CD8-positive, alpha-beta memory T cell (primary cell): Measurements from ENCODE around the gene SNRPF. TPM values are rescaled to one million over a fixed set of nuclear protein-coding genes. Genes with fewer than 3 reads are reported as not detected.
A peak's percentile ranks its signal among the peaks of the same experiment; 100 is the strongest.

Experiments used
- CTCF ChIA-PET: fragments of 350-600 bp; sonication (Branson Sonifier 250); formaldehyde crosslinking; loops from one replicate; lab custom pipeline; 2021; ENCODE audit warnings: antibody characterized with exemption; lab: Charles Lee
- POLR2A ChIA-PET: fragments of 350-600 bp; sonication (Branson Sonifier 250); formaldehyde crosslinking; loops from one replicate; lab custom pipeline; 2021; ENCODE audit warnings: antibody characterized with exemption; lab: Charles Lee
- DNase-seq, 5 donors: peaks; one replicate each; pipeline versions ENCODE4 v3.0.0 to v3.0.0-alpha.2; 2020 to 2022; ENCODE audit warnings: mixed read lengths in 1 of 5
- H3K27ac ChIP-seq: one replicate; pipeline ENCODE4 v1.7.0; 2013; ENCODE audit warnings: low read depth, mild to moderate bottlenecking, low read length, moderate library complexity
- H3K27me3 ChIP-seq: 2 replicates; pipeline ENCODE4 v1.7.0; 2013; ENCODE audit warnings: low read length, mild to moderate bottlenecking; ENCODE audit not compliant: insufficient read depth, poor library complexity, severe bottlenecking
- H3K36me3 ChIP-seq: 2 replicates; pipeline ENCODE4 v1.7.0; 2013; ENCODE audit warnings: mild to moderate bottlenecking, low read length, moderate library complexity; ENCODE audit not compliant: insufficient read depth
- H3K4me1 ChIP-seq: 2 replicates; pipeline ENCODE4 v1.7.0; 2013; ENCODE audit warnings: mild to moderate bottlenecking, low read length, moderate library complexity; ENCODE audit not compliant: insufficient read depth
- H3K4me3 ChIP-seq: 2 replicates; pipeline ENCODE4 v1.7.0; 2013; ENCODE audit warnings: mild to moderate bottlenecking, low read length
- H3K9me3 ChIP-seq: 2 replicates; pipeline ENCODE4 v1.7.0; 2013; ENCODE audit warnings: mild to moderate bottlenecking, low read length
- H3K27ac Mint-ChIP-seq, 8 donors: one replicate each; pipeline ENCODE4 v1.8.0; 2020 to 2021; ENCODE audit warnings: mixed read lengths in 8 of 8, mild to moderate bottlenecking in 6 of 8, inconsistent platforms in 3 of 8, moderate library complexity in 3 of 8
- H3K27me3 Mint-ChIP-seq, 2 donors: one replicate each; pipeline ENCODE4 v1.8.0; 2020 to 2021; ENCODE audit warnings: mixed read lengths in 2 of 2, mild to moderate bottlenecking in 1 of 2, moderate library complexity in 1 of 2
- H3K36me3 Mint-ChIP-seq, 3 donors: one replicate each; pipeline ENCODE4 v1.8.0; 2020 to 2021; ENCODE audit warnings: mixed read lengths in 3 of 3, inconsistent platforms in 1 of 3, mild to moderate bottlenecking in 1 of 3
- H3K4me1 Mint-ChIP-seq, 3 donors: one replicate each; pipeline ENCODE4 v1.8.0; 2020 to 2021; ENCODE audit warnings: mixed read lengths in 3 of 3, inconsistent platforms in 1 of 3, mild to moderate bottlenecking in 1 of 3
- H3K4me3 Mint-ChIP-seq, 7 donors: one replicate each; pipeline ENCODE4 v1.8.0; 2020 to 2021; ENCODE audit warnings: mixed read lengths in 7 of 7, mild to moderate bottlenecking in 6 of 7, moderate library complexity in 4 of 7, inconsistent platforms in 2 of 7
- H3K9me3 Mint-ChIP-seq, 5 donors: one replicate each; pipeline ENCODE4 v1.8.0; 2020 to 2022; ENCODE audit warnings: mixed read lengths in 5 of 5, mild to moderate bottlenecking in 3 of 5, moderate library complexity in 2 of 5, inconsistent platforms in 1 of 5
- polyA plus RNA-seq: library from polyadenylated mRNA; unstranded; fragments of 300-500 nt; fragmentation: Illumina TruSeq; gene quantifications from one replicate; pipeline ENCODE4 v1.2.3, GENCODE V29; 2021
- total RNA-seq, 2 experiments: library from RNA; stranded (reverse); gene quantifications; one replicate each; pipeline ENCODE4 v1.2.3, GENCODE V29; 2021

The SNRPF gene
- total and polyA plus RNA-seq, 3 experiments from 2014 or later, result 45.4 to 51.0 (median 49.2) TPM

DNA sequence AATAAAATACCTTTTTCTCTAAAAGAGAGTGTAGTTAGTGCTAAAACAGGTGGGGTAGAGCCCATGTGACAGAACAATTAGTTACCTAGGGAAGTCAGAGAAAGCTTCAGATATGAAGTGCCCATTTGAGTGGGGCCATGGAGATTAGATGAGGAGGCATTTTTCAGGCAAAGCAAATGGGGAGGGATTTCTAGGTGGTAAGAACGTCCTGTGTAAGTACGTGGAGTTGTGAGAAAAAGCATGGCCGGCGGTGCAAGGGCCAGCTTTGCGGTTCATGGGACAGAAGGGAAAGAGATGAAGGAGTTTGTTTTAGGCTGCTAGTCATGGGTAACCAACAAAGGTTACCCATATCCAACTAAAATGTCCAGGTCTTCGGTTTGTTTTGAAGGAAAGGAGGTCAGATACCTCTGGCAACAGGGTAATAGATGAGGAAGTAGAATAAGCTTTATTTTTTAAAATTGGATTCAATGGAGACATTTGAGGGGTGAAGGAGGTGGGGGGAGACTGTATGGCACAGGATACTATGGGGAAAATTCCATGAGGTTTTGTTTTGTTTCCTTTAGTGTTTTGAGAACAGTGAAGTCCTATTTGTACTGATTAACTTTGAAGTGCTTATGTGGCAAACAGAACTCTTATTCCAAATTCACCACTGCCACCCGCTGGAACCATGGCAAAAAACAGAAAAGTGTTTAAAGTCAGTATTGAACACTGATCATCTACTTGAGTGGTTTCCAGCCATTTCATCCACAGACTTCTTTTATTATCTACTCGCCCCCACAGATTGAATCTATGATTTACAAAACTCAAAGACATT is 10.0 kb upstream of the SNRPF start:
- no peaks in the 10 kb centered on the region for H3K4me1 ChIP-seq
- CTCF ChIA-PET, result no interaction called here
- H3K36me3 Mint-ChIP-seq, result no peaks in the 10 kb centered on the region

DNA sequence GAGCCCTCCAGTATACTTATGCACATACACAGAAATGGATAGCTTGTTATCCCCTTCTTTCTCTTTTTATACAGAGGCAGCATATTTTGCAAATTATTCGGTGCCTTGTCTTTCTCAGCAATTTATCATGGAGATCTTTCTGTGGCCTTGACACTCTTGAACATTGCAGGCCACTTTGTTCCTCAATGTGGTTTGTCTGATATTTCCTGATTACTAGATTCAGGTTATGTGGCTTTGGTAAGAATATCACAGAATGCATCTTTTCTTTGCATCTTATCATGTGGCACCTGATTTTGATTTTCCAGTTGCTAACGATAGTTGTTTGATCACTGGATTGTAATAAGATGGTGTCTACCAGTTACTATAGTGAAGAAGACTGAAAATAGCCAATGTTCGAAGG is 7.1 kb upstream of the SNRPF start:
- Mint-ChIP-seq H3K9me3 (no peaks in the 10 kb centered on the region), H3K4me1 (peaks cover 10 to 31% (median 13%) of the 10 kb centered on the region in 3 donors), H3K4me3 (peak overlapping the region in 3 of 7 donors; percentile 1 to 52 (median 29)), H3K36me3 (no peaks in the 10 kb centered on the region), H3K27me3 (peaks cover 0 to 4% of the 10 kb centered on the region in 2 donors), H3K27ac (peak overlapping the region in 7 of 8 donors; percentile 1 to 88 (median 15))
- POLR2A ChIA-PET, result no interaction called here
- Histone ChIP-seq H3K27me3 (no peaks in the 10 kb centered on the region), H3K27ac (no peak overlapping the region), H3K4me1 (no peaks in the 10 kb centered on the region), H3K9me3 (no peaks in the 10 kb centered on the region), H3K4me3 (no peak overlapping the region), H3K36me3 (no peaks in the 10 kb centered on the region)
- CTCF ChIA-PET, result no interaction called here
- DNase-seq, result peak in 1 of 5 donors; percentile 13

More for the DNA sequence above, 10.0 kb upstream of the SNRPF start:
- H3K4me3 Mint-ChIP-seq, result no peak overlapping the region
- POLR2A ChIA-PET, result no interaction called here
- H3K4me1 Mint-ChIP-seq, result peaks cover 10 to 25% (median 13%) of the 10 kb centered on the region in 3 donors
- Histone ChIP-seq H3K9me3 (no peaks in the 10 kb centered on the region), H3K27ac (no peak overlapping the region), H3K36me3 (no peaks in the 10 kb centered on the region), H3K27me3 (no peaks in the 10 kb centered on the region), H3K4me3 (no peak overlapping the region)
- H3K27me3 Mint-ChIP-seq, result peaks cover 10 to 14% of the 10 kb centered on the region in 2 donors
- H3K9me3 Mint-ChIP-seq, result no peaks in the 10 kb centered on the region
- H3K27ac Mint-ChIP-seq, result no peak overlapping the region
- DNase-seq, result no peak

DNA sequence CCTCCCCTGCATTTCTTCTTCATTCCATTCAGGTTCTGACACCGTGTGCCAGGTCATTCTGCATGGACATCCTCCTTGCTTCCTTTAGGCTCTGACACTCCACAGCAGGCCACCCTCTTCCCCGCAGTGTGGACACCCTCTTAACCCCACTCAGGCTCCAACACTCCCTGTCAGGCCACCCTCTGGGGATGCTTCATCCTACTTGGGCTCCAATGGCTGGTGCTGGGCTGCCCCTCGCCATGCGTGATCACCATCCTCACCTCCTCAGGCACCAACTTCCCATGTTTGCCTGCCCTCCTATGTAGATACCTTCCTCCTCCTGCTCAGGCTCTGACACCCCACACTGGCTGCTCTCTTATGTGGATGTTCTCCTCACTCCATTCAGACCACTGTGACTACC is 6.6 kb upstream of the SNRPF start:
- Histone ChIP-seq H3K9me3 (no peaks in the 10 kb centered on the region), H3K4me1 (no peaks in the 10 kb centered on the region), H3K27ac (no peak overlapping the region), H3K27me3 (no peaks in the 10 kb centered on the region), H3K4me3 (no peak overlapping the region), H3K36me3 (no peaks in the 10 kb centered on the region)
- H3K4me1 Mint-ChIP-seq, result peaks cover 10 to 31% (median 13%) of the 10 kb centered on the region in 3 donors
- H3K36me3 Mint-ChIP-seq, result no peaks in the 10 kb centered on the region
- H3K27me3 Mint-ChIP-seq, result peaks cover 0 to 4% of the 10 kb centered on the region in 2 donors
- ChIA-PET CTCF (no interaction called here), POLR2A (no interaction called here)
- H3K27ac Mint-ChIP-seq, result peak overlapping the region in 3 of 8 donors; percentile 10 to 48 (median 15)
- no peaks in the 10 kb centered on the region for H3K9me3 Mint-ChIP-seq
- no peak for DNase-seq
- H3K4me3 Mint-ChIP-seq, result peak overlapping the region in 1 of 7 donors; percentile 52

DNA sequence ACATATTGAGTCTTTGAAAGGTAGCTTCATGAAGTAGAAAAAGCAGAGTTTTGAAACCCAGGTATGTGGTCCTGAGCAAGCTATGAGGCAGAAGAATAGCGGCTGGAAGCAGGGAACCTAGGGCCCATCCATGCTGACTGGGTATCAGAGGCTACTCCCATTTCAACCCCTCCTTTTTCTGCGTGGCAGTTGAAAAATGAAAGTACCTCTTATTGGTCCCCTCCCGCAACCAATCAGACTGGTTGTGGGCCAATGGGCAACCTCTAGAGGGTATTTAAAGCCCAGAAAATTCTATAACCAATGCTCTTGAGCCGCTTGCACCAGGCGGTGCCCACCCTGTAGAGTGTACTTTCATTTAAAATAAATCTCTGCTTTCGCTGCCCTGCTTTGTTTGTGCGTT is 1.6 kb upstream of the SNRPF start:
- H3K4me3 Mint-ChIP-seq, result peak overlapping the region in 1 of 7 donors; percentile 60
- H3K9me3 Mint-ChIP-seq, result no peaks in the 10 kb centered on the region
- H3K4me3 ChIP-seq, result no peak overlapping the region
- peaks cover 27% of the 10 kb centered on the region for H3K4me1 ChIP-seq
- peaks cover 4 to 16% (median 9%) of the 10 kb centered on the region in 3 donors for H3K36me3 Mint-ChIP-seq
- no peak for DNase-seq
- no peak overlapping the region for H3K27ac Mint-ChIP-seq
- ChIA-PET POLR2A (no interaction called here), CTCF (no interaction called here)
- H3K27me3 ChIP-seq, result no peaks in the 10 kb centered on the region
- H3K36me3 ChIP-seq, result peaks cover 10% of the 10 kb centered on the region
- peaks cover 4 to 32% (median 13%) of the 10 kb centered on the region in 3 donors for H3K4me1 Mint-ChIP-seq
- H3K27ac ChIP-seq, result no peak overlapping the region
- no peaks in the 10 kb centered on the region for H3K9me3 ChIP-seq
- peaks cover 3 to 4% of the 10 kb centered on the region in 2 donors for H3K27me3 Mint-ChIP-seq

DNA sequence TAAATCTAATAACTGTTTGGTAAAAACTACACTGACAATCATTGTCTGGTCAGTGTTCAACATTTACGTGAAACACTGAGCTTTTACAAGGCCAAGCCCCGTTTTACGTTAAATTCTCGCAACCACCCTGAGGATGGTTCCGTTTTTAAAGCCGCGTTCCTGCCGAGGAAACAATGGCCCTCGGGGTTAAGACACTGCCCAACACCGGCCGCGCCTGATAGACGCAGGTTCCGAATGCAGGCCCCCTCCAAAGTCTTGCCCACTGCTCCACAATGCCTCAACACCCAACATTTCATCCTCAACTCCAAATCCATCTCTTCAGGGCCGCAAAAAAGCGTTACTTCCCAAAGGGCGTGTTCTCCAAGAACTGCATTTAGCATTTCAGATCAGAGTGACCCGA is 953 bp upstream of the SNRPF start:
- no peaks in the 10 kb centered on the region for H3K27me3 ChIP-seq

DNA sequence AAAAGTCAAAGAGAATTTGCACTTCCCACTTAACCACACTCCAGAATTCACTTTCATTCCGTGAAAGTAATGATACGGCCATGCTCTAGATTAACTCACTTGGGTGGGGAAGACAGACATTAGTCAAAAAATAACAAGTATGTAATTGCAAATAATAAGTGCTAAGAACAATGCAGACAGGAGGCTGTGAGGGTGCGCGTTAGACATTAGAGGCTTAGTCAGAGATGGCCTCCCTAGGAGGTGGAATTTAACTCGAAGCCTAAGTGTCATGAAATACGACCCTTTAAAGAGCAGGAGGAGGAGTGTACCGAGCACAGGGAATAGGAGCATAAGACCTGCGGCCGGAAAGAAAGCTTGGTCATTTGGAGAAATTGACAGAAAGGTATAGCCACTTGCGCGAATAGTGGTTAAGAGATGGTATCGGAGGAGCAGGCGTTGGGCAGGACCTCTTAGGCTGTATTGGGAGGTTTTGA is 628 bp downstream of the SNRPF start:
- Histone ChIP-seq H3K4me1 (peaks cover 27% of the 10 kb centered on the region), H3K27me3 (no peaks in the 10 kb centered on the region), H3K4me3 (peak overlapping the region; percentile 83), H3K27ac (peak overlapping the region; percentile 85), H3K36me3 (peaks cover 13% of the 10 kb centered on the region), H3K9me3 (no peaks in the 10 kb centered on the region)
- POLR2A ChIA-PET, result interaction anchor here (1.1 kb wide), 1 partner anchor 84 kb away, joined by 6 read pairs; the partner anchor contains the start of gene AMDHD1
- Mint-ChIP-seq H3K27me3 (peaks cover 3% of the 10 kb centered on the region in 2 donors), H3K36me3 (peaks cover 4 to 36% (median 21%) of the 10 kb centered on the region in 3 donors), H3K4me1 (peaks cover 17 to 36% (median 21%) of the 10 kb centered on the region in 3 donors), H3K9me3 (no peaks in the 10 kb centered on the region), H3K4me3 (no peak overlapping the region), H3K27ac (no peak overlapping the region)
- DNase-seq, result no peak
- CTCF ChIA-PET, result no interaction called here

More for the DNA sequence above, 953 bp upstream of the SNRPF start:
- POLR2A ChIA-PET, result no interaction called here
- no peak overlapping the region for H3K4me3 ChIP-seq
- H3K36me3 ChIP-seq, result peaks cover 13% of the 10 kb centered on the region
- peaks cover 4 to 23% (median 13%) of the 10 kb centered on the region in 3 donors for H3K36me3 Mint-ChIP-seq
- H3K27ac ChIP-seq, result no peak overlapping the region
- peak overlapping the region in 1 of 8 donors; percentile 47 for H3K27ac Mint-ChIP-seq
- peaks cover 27% of the 10 kb centered on the region for H3K4me1 ChIP-seq
- peaks cover 3 to 4% of the 10 kb centered on the region in 2 donors for H3K27me3 Mint-ChIP-seq
- H3K4me3 Mint-ChIP-seq, result no peak overlapping the region
- no peaks in the 10 kb centered on the region for H3K9me3 Mint-ChIP-seq
- H3K9me3 ChIP-seq, result no peaks in the 10 kb centered on the region
- peaks cover 3 to 33% (median 12%) of the 10 kb centered on the region in 3 donors for H3K4me1 Mint-ChIP-seq
- no peak for DNase-seq
- CTCF ChIA-PET, result no interaction called here

DNA sequence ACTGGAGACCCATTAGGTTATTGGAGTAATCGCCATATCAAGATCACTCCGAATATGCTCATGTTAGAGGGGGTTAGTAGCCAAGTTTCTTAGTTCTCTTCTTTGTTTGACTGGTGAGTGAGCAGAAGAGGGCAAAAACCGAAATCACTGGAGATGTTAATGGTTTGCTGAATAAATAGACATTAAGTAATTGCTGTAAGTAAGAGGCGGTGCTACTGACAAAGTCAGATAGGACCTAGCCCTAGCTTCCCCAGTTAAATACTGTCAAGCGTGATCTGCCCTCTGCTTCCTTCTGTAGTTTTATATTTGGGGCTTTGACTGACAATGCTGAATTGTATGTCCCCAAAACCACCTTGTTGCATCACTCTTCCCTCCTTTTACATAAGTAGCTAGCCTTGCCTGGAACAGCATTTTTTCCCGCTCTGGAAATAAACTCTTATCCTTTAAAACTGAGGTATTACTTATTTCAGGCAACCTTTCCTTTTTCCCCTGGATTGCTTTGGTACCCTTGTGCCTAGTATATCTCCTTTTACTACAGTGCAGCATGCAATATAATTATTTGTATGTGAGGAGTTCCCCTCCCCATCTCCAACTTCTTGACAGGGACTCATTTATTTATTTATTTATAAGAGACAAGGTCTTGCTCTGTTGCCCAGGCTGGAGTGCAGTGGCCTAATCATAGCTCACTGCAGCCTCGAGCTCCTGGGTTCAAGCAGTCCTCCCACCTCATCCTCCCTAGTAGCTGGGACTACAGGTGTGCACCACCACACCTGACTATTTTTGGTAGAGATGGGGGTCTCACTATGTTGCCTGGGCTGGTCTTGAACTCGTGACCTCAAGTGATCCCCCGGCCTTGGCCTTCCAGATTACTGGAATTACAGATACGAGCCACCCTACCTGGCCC is 1.4 kb downstream of the SNRPF start:
- peak overlapping the region; percentile 83 for H3K4me3 ChIP-seq

More for the DNA sequence above, 1.4 kb downstream of the SNRPF start:
- no peak for DNase-seq
- H3K9me3 ChIP-seq, result no peaks in the 10 kb centered on the region
- peak overlapping the region in 5 of 8 donors; percentile 20 to 65 (median 55) for H3K27ac Mint-ChIP-seq
- H3K4me1 Mint-ChIP-seq, result peaks cover 17 to 40% (median 21%) of the 10 kb centered on the region in 3 donors
- POLR2A ChIA-PET, result interaction anchor here (0.7 kb wide), 1 partner anchor 539 kb away, joined by 4 read pairs; no protein-coding TSS in a partner anchor
- peak overlapping the region in 3 of 7 donors; percentile 13 to 46 (median 41) for H3K4me3 Mint-ChIP-seq
- H3K27me3 ChIP-seq, result no peaks in the 10 kb centered on the region
- H3K9me3 Mint-ChIP-seq, result no peaks in the 10 kb centered on the region
- CTCF ChIA-PET, result no interaction called here
- H3K27me3 Mint-ChIP-seq, result peaks cover 3% of the 10 kb centered on the region in 2 donors
- H3K27ac ChIP-seq, result no peak overlapping the region
- H3K36me3 Mint-ChIP-seq, result peaks cover 4 to 42% (median 21%) of the 10 kb centered on the region in 3 donors
- peaks cover 27% of the 10 kb centered on the region for H3K4me1 ChIP-seq
- H3K36me3 ChIP-seq, result peaks cover 13% of the 10 kb centered on the region
